OCI-LY1 (cell line): ENCODE measurements around the gene PPIE.
"Not testable (repeated sequence)": the region's sequence is repeated elsewhere in the genome, so short reads cannot be mapped to it uniquely, and the experiment has no call there.

Experiments
- H2AFZ ChIP-seq: fragments of 200-600 bp; sonication (generic), shearing (Covaris generic); 2 replicates; pipeline ENCODE4 v1.6.0; 2014; ENCODE audit warnings: antibody characterized with exemption, mild to moderate bottlenecking, low read length
- H3F3A ChIP-seq: fragments of 200-600 bp; sonication (generic), shearing (Covaris generic); 2 replicates; pipeline ENCODE4 v1.6.0; 2014; ENCODE audit warnings: mild to moderate bottlenecking, antibody characterized with exemption, low read length, moderate library complexity; ENCODE audit not compliant: insufficient read depth
- H3K27ac ChIP-seq: fragments of 200-600 bp; sonication (generic); 2 replicates; pipeline ENCODE4 v1.5.1; 2014; ENCODE audit warnings: low read length, mixed run types, mild to moderate bottlenecking, low read depth; ENCODE audit not compliant: poor library complexity, severe bottlenecking
- H3K27me3 ChIP-seq: fragments of 200-600 bp; sonication (generic); 2 replicates; pipeline ENCODE4 v1.6.0; 2014; ENCODE audit warnings: antibody characterized with exemption, mild to moderate bottlenecking, low read length, moderate library complexity; ENCODE audit not compliant: insufficient read depth
- H3K36me3 ChIP-seq: fragments of 200-600 bp; sonication (generic); 2 replicates; pipeline ENCODE4 v1.6.1; 2014; ENCODE audit warnings: mild to moderate bottlenecking, antibody characterized with exemption, low read length, moderate library complexity, mixed read lengths; ENCODE audit not compliant: insufficient read depth
- H3K4me1 ChIP-seq: fragments of 200-600 bp; sonication (generic); 2 replicates; pipeline ENCODE4 v1.5.1; 2014; ENCODE audit warnings: mild to moderate bottlenecking, low read length, moderate library complexity; ENCODE audit not compliant: insufficient read depth, severe bottlenecking
- H3K4me2 ChIP-seq: fragments of 200-600 bp; sonication (generic), shearing (Covaris generic); 2 replicates; pipeline ENCODE4 v1.6.1; 2014; ENCODE audit warnings: low read length
- H3K4me3 ChIP-seq: fragments of 200-600 bp; sonication (generic); 2 replicates; pipeline ENCODE4 v1.5.1; 2014; ENCODE audit warnings: low read length, low read depth, mild to moderate bottlenecking, mixed read lengths; ENCODE audit not compliant: poor library complexity, severe bottlenecking
- H3K79me2 ChIP-seq: fragments of 200-600 bp; shearing (Covaris generic); 2 replicates; pipeline ENCODE4 v1.6.1; 2016; ENCODE audit warnings: mixed run types, low read length, mixed read lengths; ENCODE audit not compliant: insufficient read depth
- H3K9ac ChIP-seq: fragments of 200-600 bp; sonication (generic), shearing (Covaris generic); 2 replicates; pipeline ENCODE4 v1.6.1; 2014; ENCODE audit warnings: mild to moderate bottlenecking, low read length, mixed read lengths
- H3K9me2 ChIP-seq: fragments of 200-600 bp; sonication (generic), shearing (Covaris generic); 2 replicates; pipeline ENCODE4 v1.6.1; 2014; ENCODE audit warnings: low read depth, mild to moderate bottlenecking, low read length, mixed read lengths
- H3K9me3 ChIP-seq: fragments of 200-600 bp; shearing (Covaris generic); 2 replicates; pipeline ENCODE4 v1.6.1; 2014; ENCODE audit warnings: low read length, mixed read lengths
- H4K20me1 ChIP-seq: fragments of 200-600 bp; sonication (generic), shearing (Covaris generic); 2 replicates; pipeline ENCODE4 v1.6.0; 2016; ENCODE audit warnings: mild to moderate bottlenecking, low read length; ENCODE audit not compliant: insufficient read depth
- EZH2 ChIP-seq: fragments of 200-600 bp; sonication (generic), shearing (Covaris generic); IDR thresholded peaks from 2 replicates; pipeline ENCODE4 v1.8.0; 2017; ENCODE audit warnings: borderline replicate concordance, mixed run types, mild to moderate bottlenecking, antibody characterized with exemption, low read length, moderate library complexity, mixed read lengths
- TF ChIP-seq, protein P1 (sequence below): fragments of 200-600 bp; sonication (generic), shearing (Covaris generic); IDR thresholded peaks from 2 replicates; pipeline ENCODE4 v1.5.1; 2017; ENCODE audit warnings: mild to moderate bottlenecking, antibody characterized with exemption, low read length, moderate library complexity, mixed read lengths

PPIE gene

GRCh38 chr1:39776400-39776713, 37.7 kb downstream of the PPIE start:
- no peaks in the 10 kb centered on the region for H3F3A ChIP-seq
- H3K79me2 ChIP-seq, result no peaks in the 10 kb centered on the region
- H3K4me3 ChIP-seq, result no peak overlapping the region
- no peak overlapping the region for H3K27ac ChIP-seq
- H3K9me3 ChIP-seq, result no peaks in the 10 kb centered on the region
- H3K36me3 ChIP-seq, result no peaks in the 10 kb centered on the region
- H3K27me3 ChIP-seq, result no peaks in the 10 kb centered on the region; the same call in 1 of the 2 replicates
- no peak overlapping the region for H3K9ac ChIP-seq
- no peaks in the 10 kb centered on the region for H4K20me1 ChIP-seq
- H3K4me2 ChIP-seq, result no peak overlapping the region
- H3K4me1 ChIP-seq, result peaks cover 5% of the 10 kb centered on the region
- no peak for TF ChIP-seq EZH2
- TF ChIP-seq, protein P1, sequence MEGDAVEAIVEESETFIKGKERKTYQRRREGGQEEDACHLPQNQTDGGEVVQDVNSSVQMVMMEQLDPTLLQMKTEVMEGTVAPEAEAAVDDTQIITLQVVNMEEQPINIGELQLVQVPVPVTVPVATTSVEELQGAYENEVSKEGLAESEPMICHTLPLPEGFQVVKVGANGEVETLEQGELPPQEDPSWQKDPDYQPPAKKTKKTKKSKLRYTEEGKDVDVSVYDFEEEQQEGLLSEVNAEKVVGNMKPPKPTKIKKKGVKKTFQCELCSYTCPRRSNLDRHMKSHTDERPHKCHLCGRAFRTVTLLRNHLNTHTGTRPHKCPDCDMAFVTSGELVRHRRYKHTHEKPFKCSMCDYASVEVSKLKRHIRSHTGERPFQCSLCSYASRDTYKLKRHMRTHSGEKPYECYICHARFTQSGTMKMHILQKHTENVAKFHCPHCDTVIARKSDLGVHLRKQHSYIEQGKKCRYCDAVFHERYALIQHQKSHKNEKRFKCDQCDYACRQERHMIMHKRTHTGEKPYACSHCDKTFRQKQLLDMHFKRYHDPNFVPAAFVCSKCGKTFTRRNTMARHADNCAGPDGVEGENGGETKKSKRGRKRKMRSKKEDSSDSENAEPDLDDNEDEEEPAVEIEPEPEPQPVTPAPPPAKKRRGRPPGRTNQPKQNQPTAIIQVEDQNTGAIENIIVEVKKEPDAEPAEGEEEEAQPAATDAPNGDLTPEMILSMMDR, result no peak
- no peak overlapping the region for H2AFZ ChIP-seq
- no peaks in the 10 kb centered on the region for H3K9me2 ChIP-seq

- Histone ChIP-seq H3K9ac (no peak overlapping the region), H3K79me2 (no peaks in the 10 kb centered on the region), H3K27me3 (no peaks in the 10 kb centered on the region; the same call in 1 of the 2 replicates), H3K9me2 (no peaks in the 10 kb centered on the region), H3K4me3 (no peak overlapping the region), H3K27ac (no peak overlapping the region), H3F3A (no peaks in the 10 kb centered on the region), H3K36me3 (no peaks in the 10 kb centered on the region), H4K20me1 (no peaks in the 10 kb centered on the region), H3K4me2 (no peak overlapping the region), H2AFZ (no peak overlapping the region), H3K4me1 (peaks cover 5% of the 10 kb centered on the region), H3K9me3 (no peaks in the 10 kb centered on the region)
- TF ChIP-seq, protein P1, result no peak
- no peak for TF ChIP-seq EZH2
Observed at GRCh38 chr1:39776886-39777285, 38.2 kb downstream of the PPIE start.

- H3K4me1 ChIP-seq, result peaks cover 5% of the 10 kb centered on the region
- no peaks in the 10 kb centered on the region for H4K20me1 ChIP-seq
- no peak overlapping the region for H3K4me2 ChIP-seq
- H3K36me3 ChIP-seq, result no peaks in the 10 kb centered on the region
- no peaks in the 10 kb centered on the region; the same call in 1 of the 2 replicates for H3K27me3 ChIP-seq
- no peak overlapping the region for H3K9ac ChIP-seq
- no peaks in the 10 kb centered on the region for H3K9me2 ChIP-seq
- H3F3A ChIP-seq, result no peaks in the 10 kb centered on the region
- H2AFZ ChIP-seq, result no peak overlapping the region
- no peak for TF ChIP-seq EZH2
- TF ChIP-seq, protein P1, result no peak
- no peak overlapping the region for H3K4me3 ChIP-seq
- H3K9me3 ChIP-seq, result no peaks in the 10 kb centered on the region
- H3K79me2 ChIP-seq, result no peaks in the 10 kb centered on the region
- H3K27ac ChIP-seq, result no peak overlapping the region
Observed at GRCh38 chr1:39777306-39777705, 38.6 kb downstream of the PPIE start.

DNA sequence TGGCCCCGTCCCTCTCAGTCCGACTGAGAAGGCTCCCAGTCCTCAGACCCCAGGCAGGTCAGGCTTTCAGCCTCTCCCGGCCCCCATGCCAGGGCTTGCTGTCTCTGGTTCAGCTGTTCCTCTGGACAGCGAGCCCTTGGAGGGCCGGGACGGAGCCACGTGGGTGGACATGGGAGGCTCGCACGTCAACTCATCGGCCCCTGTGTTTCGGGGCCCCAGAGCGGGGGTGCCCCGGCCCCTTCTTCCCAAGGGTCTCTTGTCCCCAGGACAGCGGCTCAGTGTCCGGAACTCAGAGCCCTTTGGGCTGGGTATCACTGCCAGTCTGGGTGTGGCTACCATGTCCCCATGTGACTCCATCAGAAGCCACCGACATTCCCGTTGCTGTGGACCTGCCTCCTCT, 39.2 kb downstream of the PPIE start:
- H3F3A ChIP-seq, H3K9ac ChIP-seq, H3K9me3 ChIP-seq, H3K9me2 ChIP-seq, H3K4me3 ChIP-seq, H3K4me1 ChIP-seq, H2AFZ ChIP-seq, H3K36me3 ChIP-seq, H3K4me2 ChIP-seq, H4K20me1 ChIP-seq, H3K27ac ChIP-seq, H3K79me2 ChIP-seq, H3K27me3 ChIP-seq: not testable (repeated sequence)

- H3K9ac ChIP-seq, H2AFZ ChIP-seq, H3K4me1 ChIP-seq, H3K4me2 ChIP-seq, H3K9me3 ChIP-seq, H3K4me3 ChIP-seq, H3K9me2 ChIP-seq, H3K79me2 ChIP-seq, H3K27me3 ChIP-seq, H3K27ac ChIP-seq, H3F3A ChIP-seq, H3K36me3 ChIP-seq, H4K20me1 ChIP-seq: not testable (repeated sequence)
Observed at GRCh38 chr1:39778463-39779099, 39.9 kb downstream of the PPIE start.
